Measurements from ENCODE around the gene RNF14.
A peak's percentile ranks its signal among the peaks of the same experiment; 100 is the strongest.

RNF14 gene

DNA sequence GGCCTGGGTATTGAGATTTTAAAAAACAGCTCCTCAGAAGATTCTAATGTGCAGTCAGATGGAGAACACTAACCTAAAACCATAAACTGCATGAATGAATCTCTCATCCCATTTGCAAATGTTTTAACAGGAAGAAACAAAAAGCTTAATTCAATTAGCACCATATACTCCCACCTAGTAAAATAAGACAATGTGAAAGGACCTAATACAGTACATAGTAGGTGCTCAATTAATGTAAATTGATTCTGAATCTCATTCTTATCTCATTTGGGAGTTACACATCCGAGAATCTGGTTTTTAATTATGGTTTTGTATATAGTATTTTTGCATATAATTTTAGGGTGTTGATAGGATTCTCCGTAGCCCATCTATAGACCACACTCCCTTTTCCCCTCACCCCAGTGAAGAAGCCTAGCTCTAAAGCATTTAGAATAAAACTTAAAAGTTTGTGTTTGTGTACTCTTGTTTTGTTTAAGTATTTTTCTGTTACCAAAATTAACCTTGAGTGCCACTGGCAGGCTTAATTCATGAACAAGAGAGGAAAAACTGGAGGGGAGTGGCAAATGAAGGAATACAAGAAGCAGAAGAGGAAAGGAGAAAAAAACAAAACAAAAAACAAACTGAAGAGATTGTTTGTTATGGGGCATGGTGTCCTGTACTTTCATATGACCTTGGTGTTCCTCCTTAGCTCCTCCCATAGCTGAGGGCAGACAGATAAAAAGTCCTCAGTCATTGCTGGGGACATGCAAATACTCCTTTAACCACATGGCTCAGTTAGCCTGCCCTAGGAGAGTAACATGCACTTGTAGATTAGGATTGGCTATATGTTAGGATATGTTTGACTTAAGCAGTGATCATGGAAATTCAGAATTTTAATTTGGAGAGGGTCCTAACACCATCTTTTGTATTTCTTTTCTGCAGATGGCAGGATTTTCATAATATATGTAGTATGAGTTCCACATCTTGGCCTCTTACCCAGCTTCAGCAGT lies 1.2 kb downstream of the RNF14 start:
- no peak for DNase-seq (ENCODE audit: low read depth, low spot score)
- peak overlapping the region; percentile 92 for H3K27ac ChIP-seq

DNA sequence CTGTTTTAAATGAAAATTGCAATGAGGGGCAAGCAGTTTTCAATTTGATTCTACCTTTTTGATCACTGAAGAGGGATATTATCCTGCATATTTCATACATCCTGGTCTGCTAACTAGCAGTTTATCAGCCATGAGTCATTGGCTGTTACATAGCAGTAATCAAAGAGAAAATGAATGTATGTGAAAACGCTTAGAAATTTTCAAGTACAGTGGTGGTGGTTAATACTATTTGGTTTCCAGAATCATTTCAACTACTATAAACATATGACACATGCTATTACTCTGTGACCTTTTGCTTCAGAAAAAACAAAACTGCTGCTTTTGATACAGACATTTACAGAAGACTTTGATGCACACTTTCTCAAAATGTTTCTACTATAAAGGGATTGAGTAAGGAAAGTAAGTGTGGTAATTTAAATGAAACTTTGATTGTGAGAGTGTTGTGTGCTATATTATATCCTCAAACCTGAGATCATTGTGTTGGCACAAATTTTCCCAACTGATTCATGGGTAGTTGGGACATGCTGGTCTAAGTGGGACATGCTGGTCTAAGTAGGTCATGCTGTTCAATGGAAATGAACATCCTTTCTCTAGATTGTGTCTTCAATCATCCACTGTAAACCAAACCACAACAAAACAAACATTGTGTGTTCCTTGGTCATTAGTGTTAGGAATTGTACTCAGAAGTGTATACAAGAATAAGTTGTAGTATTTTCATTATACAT lies 5.1 kb downstream of the RNF14 start:
- no peak overlapping the region for H3K27ac ChIP-seq
- DNase-seq (ENCODE audit: low read depth, low spot score), result no peak

DNA sequence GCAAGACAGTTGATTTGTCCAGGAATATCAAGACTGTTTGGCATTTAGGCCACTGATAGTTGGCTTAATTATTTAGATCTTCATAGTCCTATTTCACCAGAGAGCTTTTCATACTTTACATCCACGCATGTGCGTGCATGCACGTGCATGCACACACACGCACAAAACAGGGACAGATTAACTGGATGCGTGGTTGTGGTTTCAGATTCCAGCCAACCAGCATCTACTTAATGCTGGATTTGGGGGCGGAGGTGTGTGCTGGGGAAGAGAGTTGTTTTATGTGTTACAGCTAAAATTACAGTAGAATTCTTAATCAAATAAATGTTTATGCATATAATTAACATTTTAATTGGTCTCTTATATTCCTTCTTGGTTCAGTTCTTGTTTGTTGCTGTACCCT lies 7.3 kb downstream of the RNF14 start:
- H3K27ac ChIP-seq, result no peak overlapping the region
- no peak for DNase-seq (ENCODE audit: low read depth, low spot score)

DNA sequence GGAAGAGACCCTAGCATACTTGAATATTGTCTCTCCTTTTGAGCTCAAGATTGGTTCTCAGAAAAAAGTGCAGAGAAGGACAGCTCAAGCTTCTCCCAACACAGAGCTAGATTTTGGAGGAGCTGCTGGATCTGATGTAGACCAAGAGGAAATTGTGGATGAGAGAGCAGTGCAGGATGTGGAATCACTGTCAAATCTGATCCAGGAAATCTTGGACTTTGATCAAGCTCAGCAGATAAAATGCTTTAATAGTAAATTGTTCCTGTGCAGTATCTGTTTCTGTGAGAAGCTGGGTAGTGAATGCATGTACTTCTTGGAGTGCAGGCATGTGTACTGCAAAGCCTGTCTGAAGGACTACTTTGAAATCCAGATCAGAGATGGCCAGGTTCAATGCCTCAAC lies 9.5 kb downstream of the RNF14 start:
- DNase-seq (ENCODE audit: low read depth, low spot score), result no peak

DNA sequence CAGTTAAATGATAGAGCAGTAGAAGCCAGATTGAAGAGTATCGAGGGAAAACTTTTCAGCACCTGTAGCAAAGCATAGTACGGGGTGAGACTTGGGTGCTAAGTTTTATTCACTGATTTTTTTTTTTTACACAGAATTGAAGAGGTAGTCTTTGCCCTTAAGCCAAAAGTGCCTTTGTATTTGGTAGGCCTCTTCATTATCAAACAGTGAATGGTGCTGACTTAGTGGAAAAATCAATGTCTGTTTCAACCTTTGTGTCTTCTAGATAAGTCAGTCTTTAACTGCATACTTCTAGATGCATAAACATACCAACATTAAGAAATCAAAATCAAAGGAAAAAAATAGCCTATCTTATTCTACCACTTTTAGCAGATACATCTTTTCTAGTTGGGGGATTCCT lies 13.7 kb downstream of the RNF14 start:
- H3K27ac ChIP-seq, result no peak overlapping the region
- DNase-seq (ENCODE audit: low read depth, low spot score), result no peak

More for the DNA sequence above, 9.5 kb downstream of the RNF14 start:
- H3K27ac ChIP-seq, result no peak overlapping the region

DNA sequence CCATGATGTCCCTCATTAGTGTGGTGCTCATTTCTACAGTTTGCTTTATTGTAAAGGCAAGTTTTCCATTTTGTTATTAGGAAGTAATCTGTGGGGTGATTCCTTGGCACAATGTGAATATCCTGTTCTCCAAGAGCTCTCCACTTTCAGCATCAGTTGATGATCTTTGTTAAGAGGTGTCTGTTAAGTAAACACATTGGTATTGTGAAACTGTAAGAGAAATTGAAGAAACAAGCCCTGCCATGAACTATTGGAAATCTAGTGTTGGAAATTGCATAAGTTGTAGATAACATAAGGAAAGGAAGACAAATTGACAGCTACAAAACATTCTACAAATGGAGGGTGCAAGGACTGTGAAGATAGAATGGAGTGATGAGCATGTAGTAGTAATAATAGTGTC lies 17.2 kb downstream of the RNF14 start:
- DNase-seq (ENCODE audit: low read depth, low spot score), result no peak
- H3K27ac ChIP-seq, result no peak overlapping the region

DNA sequence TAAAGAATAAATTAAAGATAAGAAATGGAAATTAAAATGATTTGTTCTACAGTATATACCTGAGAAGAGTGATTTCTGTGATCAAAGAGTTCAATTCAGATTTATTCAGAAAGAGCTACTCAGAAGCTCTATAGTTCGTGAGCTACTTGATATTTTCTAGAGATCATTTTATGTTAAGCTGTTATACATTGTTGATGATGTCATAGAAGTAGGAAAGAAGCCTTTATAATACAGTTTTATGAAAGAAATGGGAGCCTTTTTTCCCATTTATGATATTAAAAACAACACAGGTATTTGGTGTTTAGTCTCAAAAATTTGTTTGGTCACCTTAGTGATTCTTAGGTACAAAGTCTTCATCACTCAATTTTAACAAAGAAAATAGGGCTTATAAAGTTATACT lies 20.8 kb downstream of the RNF14 start:
- H3K27ac ChIP-seq, result no peak overlapping the region
- DNase-seq (ENCODE audit: low read depth, low spot score), result no peak

DNA sequence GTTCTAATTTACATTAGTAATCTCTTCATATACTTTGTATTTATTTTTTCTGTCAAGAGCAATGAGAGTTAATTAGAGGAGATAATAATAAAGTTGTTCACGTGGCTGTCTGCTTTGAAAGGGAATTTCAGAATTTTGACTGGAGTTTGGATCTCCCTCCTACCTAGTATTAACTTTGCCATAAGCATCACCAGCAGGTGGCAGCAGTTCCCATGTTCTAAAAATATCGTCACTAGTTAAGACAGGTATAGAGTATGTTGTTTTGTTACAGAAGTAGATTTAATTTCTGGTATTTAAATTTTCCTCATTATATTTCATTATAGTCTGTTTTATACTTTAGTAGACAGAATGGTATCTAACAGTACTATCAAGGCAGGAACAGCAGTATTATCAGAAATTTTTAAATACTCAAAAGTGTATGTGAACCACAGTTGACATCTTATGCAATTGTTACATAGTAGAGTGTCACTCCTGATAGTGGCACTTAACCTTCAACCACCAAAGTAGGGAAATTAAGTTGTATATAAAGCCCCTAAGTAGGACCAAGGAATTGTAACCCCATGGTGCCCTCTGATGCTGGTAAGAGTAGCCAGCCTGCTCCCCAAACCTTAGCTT lies 23.6 kb downstream of the RNF14 start:
- DNase-seq (ENCODE audit: low read depth, low spot score), result no peak
- no peak overlapping the region for H3K27ac ChIP-seq

DNA sequence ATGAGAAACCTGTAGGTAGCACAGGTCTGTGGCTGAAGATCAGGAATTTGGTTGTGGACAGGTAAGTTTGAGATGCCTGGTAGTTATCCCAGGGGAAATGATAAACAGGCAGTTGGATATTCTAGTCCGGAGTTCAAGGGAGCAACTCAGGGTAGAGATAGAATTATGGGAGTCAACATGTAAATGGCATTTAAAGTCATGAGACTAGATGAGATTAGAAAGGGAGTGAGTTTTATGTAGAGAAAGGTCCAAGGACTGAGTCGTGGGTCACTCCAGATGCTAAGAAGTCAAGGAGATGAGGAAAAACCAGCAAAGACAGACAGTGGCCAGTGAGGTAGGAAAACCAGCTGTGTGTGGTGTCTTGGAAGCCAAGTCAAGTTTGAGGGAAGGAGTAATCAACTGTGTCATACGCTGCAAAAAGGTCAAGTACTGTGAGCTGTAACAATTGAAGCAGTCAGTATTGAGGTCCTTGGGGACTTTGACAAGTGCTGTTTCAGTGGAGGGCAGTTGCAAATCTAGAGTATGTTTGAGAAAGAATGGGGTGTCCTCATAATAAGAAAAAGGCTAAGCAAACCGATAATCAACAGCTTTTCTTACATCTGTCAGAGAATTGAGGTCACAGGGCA lies 25.7 kb downstream of the RNF14 start:
- H3K27ac ChIP-seq, result no peak overlapping the region
- no peak for DNase-seq (ENCODE audit: low read depth, low spot score)

DNA sequence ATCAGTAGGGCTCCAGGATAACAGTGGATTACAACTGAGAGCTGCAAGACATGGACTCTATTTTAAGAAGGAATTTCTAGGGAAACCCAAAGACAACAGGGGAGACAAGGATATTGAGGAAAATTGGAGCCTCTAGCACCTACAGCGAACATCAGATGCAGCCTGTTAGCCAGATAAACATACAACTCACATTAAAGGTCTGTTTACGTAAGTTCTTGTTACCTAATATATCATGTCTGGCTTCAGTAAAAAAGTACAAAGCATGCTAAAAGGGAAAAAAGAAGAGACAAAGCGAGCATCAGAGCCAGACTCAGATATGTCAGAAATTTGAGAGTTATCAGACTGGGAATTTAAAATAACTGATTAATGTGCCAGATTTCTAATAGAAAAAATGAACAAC lies 26.8 kb downstream of the RNF14 start:
- DNase-seq (ENCODE audit: low read depth, low spot score), result no peak
- no peak overlapping the region for H3K27ac ChIP-seq

DNA sequence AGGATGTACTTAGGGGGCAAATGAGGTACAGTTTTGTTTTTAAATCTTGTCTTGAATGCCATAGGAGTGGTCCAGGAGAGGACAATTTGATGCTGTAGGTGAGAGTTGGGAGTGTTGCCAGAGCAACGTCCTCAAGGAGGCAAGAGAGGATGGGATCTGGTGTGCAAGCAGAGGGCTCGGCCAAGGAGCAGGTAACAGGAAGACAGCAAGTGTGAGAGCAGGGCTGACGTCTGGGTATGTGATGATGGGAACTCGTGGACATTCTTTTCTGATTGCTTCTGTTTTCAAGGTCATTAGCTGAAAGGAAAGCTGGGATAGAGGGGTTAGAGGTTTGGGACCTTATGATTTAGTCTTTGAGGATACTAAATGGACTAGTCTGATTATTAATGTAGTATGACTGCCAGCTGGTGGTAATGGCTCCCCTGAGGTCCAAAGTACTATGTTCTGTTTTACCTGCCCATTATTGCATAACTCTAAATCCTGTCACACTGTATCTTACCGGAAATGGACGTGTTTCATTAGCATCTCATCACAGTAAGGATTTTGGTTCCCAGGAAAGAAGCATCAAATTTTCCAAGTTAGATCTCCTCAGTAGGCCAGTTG lies 28.6 kb downstream of the RNF14 start:
- no peak overlapping the region for H3K27ac ChIP-seq
- DNase-seq (ENCODE audit: low read depth, low spot score), result no peak

DNA sequence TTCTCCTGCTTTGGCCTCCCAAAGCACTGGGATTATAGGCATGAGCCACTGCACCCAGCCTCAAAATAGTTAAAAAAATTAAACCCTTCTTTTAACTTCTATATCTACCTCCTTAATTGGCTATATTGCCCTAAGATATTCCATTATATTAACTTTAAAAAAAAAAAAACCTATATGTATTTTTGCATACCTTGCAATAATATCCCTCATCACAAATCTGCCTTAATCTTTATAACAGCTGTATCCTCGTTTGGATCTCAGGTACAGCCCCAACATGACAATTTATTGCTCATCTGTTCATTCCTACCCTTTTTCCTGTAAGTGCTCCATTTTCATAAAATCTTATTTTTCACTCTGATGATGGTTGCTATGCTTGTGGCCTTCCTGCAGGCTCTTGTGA lies 31.3 kb downstream of the RNF14 start:
- H3K27ac ChIP-seq, result no peak overlapping the region
- DNase-seq (ENCODE audit: low read depth, low spot score), result no peak

DNA sequence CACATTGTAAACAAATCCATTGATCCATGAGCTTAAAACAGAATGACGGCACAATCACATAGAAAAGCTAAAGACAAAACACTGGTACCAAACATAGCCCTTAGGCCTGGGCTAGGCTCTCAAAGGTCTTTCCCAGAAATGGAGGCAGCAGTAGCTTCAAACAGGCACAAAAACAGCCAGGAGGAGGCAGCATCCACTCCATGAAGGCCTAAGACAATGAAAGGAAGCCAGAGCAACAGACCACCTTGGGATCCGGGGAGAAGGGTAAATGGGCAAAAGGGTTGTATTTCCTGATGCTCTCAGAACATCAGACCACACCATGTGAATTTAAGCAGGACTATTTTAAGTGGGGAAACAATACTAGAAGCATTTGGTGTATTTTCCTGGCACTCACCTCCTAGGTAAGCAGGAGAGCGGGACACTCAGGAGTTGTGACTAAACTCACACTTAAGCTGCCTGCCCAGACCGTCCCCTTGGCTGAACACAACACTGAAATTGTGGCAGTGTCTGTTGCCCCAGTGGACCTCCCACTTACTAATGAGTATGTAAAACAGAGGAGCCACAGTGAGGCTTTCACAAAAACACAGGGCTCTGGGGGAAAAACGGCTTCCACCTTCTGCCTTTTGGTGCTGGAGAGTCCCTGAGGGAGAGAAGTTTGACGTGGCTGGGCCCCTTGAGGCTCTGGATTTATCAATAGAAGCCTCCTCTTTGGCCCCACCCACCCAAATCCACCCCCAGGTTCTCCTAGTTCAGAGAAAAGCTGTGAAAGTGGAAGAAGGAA lies 32.0 kb downstream of the RNF14 start:
- H3K27ac ChIP-seq, result no peak overlapping the region
- DNase-seq (ENCODE audit: low read depth, low spot score), result no peak

DNA sequence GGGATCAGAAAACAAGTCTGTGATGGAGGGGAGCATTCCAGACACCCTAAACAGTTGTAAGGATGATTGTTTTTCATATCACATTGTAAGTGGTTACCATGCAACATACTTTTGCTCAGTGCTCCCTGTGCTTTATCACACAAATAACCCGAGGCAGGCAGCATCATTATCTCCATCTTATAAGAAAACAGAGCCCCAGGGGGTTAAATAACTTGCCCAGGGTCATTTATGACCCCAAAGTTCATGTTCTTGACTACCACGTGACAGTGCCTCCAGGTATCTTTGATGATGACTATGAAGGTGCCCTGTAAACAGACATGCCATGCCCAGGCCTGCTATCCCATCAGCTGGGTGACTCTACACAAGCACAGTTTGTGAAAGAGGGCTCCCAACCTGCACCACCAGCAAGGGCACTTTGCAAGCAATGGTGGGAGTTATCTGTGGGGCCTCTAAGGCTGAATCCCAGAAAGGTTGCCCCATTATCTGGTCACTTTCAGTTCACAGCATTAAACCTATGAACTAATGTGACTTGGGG lies 34.4 kb downstream of the RNF14 start:
- no peak for DNase-seq (ENCODE audit: low read depth, low spot score)
- peak overlapping the region; percentile 24 for H3K27ac ChIP-seq

DNA sequence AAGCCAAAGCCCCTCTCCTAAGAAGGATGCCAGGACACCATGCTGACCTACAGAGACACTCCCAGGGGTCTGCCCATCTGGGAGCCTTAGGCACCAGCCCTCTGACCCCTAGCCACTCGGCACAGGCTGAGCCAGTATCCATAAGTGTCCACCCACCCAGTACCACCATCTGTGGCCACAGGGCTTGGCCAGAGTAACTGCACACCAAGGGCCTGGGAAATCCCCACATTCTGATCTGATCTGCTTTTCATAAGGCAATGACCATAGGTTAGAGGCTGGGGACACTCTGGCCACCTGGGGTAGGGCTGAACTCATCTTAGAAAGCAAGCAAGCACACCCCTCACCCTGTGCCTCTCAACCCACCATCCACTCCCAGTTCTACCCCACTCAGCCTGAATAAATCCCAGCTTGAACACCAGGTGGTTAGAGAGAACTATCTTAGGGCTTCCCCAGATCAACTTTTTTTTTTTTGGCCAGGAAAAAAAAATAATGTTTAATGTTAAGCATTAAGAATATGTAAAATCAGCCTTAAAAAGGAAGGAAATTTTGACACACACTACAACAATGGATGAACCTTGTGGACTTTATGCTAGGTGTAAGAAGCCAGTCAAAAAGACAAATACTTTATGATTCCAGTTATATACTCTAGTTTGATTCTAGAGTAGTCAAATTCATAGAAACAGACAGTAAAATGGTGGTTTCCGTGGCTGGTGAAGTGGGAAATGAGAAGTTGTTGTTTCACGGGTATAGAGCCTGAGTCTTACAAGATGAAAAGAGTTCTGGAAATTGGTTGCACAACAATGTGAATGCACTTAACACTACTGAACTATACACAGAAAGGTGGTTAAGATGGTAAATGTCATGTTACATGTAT lies 37.7 kb downstream of the RNF14 start:
- no peak overlapping the region for H3K27ac ChIP-seq
- no peak for DNase-seq (ENCODE audit: low read depth, low spot score)

DNA sequence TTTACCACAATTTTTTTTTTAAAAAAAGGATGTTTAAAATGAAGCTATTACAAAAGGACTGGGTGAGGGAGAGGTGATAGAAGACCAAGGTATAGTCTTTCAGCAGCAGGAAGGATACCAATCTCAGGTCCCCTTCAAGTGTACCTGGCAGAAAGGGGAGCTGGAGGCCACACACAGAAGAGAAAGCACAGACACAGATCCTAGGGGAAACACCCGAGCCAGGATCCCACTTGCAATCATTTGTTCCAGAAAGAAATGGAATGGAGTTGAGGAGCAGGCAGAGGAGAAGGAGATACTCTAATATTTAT lies 38.3 kb downstream of the RNF14 start:
- H3K27ac ChIP-seq, result no peak overlapping the region
- no peak for DNase-seq (ENCODE audit: low read depth, low spot score)

DNA sequence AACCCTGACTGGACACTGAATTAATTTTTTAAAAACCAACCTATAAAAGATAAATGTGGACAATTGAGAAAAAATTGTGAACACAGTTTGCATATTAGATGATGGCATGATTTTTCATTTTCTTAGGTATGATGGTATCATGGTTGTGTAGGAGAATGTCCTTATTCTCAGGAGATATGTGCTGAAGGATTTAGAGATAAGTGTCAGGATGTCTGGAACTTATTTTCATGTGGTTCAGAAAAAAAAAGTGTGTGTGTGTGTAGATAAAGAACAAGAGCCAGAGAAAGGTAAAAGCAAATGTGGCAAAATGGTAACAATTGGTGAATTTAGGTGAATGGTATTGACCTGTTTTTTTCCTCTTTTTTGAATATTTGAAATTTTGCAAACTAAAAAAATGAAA lies 39.9 kb downstream of the RNF14 start:
- DNase-seq (ENCODE audit: low read depth, low spot score), result no peak
- H3K27ac ChIP-seq, result no peak overlapping the region

DNA sequence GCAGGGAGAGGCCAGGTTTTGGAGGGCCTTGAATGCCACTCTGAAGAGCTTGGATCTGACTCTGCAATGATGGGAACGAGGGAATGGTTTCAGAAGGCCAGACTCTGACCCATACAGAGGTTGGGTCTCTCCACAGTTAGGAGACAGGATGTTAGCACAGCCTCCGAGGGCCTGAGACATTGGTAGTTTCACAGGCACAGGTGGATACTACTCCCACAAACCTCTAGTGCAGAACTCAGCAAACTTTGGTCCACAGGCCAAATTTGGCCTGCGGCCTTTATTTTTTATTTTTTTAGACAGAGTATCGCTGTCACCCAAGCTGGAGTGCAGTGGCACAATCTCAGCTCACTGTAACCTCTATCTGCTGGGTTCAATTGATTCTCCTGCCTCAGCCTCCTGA lies 41.0 kb downstream of the RNF14 start:
- H3K27ac ChIP-seq, result no peak overlapping the region
- no peak for DNase-seq (ENCODE audit: low read depth, low spot score)
